HFFc6 (cell line): ENCODE results near the gene ADGRD2. TPM values are rescaled to one million over a fixed set of nuclear protein-coding genes. Genes with fewer than 3 reads are reported as not detected.

Experiments used
- DNase-seq: peaks from one replicate; pipeline ENCODE4 v3.0.0-alpha.2; 2018
- H3K27ac Mint-ChIP-seq: 2 replicates; pipeline ENCODE4 v1.8.0; 2020; ENCODE audit warnings: mild to moderate bottlenecking, mixed read lengths
- H3K27me3 Mint-ChIP-seq: 2 replicates; pipeline ENCODE4 v1.8.0; 2021; ENCODE audit warnings: mild to moderate bottlenecking, moderate library complexity, mixed read lengths; ENCODE audit not compliant: insufficient read depth
- H3K36me3 Mint-ChIP-seq: 2 replicates; pipeline ENCODE4 v1.8.0; 2021; ENCODE audit warnings: low read depth, mixed read lengths
- H3K4me1 Mint-ChIP-seq: 2 replicates; pipeline ENCODE4 v1.8.0; 2020; ENCODE audit warnings: low read depth, mixed read lengths
- H3K4me3 Mint-ChIP-seq: 2 replicates; pipeline ENCODE4 v1.8.0; 2020; ENCODE audit warnings: mild to moderate bottlenecking, moderate library complexity, mixed read lengths
- H3K9me3 Mint-ChIP-seq: 2 replicates; pipeline ENCODE4 v1.8.0; 2020; ENCODE audit warnings: mild to moderate bottlenecking, mixed read lengths
- CTCF ChIP-seq: fragments of 200-600 bp; sonication (generic); IDR thresholded peaks from 2 replicates; pipeline ENCODE4 v1.5.0; 2021; ENCODE audit warnings: antibody characterized with exemption, mild to moderate bottlenecking
- total RNA-seq, 6 experiments: library from RNA; stranded (reverse); fragmentation: NEBNext Ultra II Directional; extraction: Animal tissue kit (Norgen Biotek cat#: 25700); gene quantifications; 2 replicates in 1 of 6; 3 replicates in 5 of 6; pipeline ENCODE4 v1.2.3, GENCODE V29; 2021

ADGRD2 gene
- total RNA-seq, 6 experiments from 2014 or later, result not detected

DNA sequence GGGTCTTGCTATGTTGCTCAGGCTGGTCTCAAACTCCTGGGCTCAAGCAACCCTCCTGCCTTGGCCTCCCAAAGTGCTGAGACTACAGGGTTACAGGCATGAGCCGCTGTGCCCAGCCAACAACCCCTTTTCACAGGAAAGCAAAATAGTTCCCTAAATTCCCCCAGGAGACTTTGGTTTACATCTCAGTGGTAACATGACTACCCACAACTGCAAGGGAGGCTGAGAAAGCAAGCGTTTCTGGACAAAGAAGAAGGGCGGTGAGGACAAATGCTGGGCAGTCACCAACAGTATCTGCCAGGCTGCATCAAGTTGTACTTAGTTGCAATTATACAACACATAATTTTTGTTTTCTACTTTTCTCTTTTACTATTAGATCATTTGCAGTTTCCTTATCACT lies 7.4 kb upstream of the ADGRD2 start:
- Mint-ChIP-seq H3K27me3 (peaks cover 30% of the 10 kb centered on the region), H3K9me3 (peaks cover 7% of the 10 kb centered on the region), H3K4me3 (no peak overlapping the region), H3K36me3 (no peaks in the 10 kb centered on the region; the same call in 1 of the 2 replicates), H3K27ac (no peak overlapping the region), H3K4me1 (no peaks in the 10 kb centered on the region)
- no peak for TF ChIP-seq CTCF
- no peak for DNase-seq

DNA sequence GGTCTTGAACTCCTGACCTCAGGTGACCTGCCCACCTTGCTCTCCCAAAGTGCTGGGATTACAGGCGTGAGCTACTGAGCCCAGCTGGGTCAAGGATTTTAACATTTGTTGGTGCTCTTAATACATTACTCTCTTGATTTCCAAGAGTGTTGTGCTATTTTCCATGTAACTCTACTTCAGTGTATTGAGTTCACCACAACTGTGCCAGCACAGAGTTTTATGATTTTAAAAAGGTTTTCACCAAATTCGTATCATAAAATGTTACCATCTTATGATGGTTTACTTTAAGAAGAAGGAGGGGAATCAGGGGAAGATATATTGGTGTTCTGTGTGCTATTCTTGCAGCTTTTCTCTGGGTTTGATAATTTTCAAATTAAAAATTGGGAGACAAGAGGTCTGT lies 6.6 kb upstream of the ADGRD2 start:
- H3K27ac Mint-ChIP-seq, result no peak overlapping the region
- DNase-seq, result no peak
- no peak for TF ChIP-seq CTCF
- H3K27me3 Mint-ChIP-seq, result peaks cover 30% of the 10 kb centered on the region
- H3K9me3 Mint-ChIP-seq, result peaks cover 7% of the 10 kb centered on the region
- H3K36me3 Mint-ChIP-seq, result no peaks in the 10 kb centered on the region; the same call in 1 of the 2 replicates
- H3K4me1 Mint-ChIP-seq, result no peaks in the 10 kb centered on the region
- no peak overlapping the region for H3K4me3 Mint-ChIP-seq

- TF ChIP-seq CTCF, result no peak
- Mint-ChIP-seq H3K27ac (no peak overlapping the region), H3K27me3 (peaks cover 30% of the 10 kb centered on the region), H3K9me3 (peaks cover 7% of the 10 kb centered on the region), H3K4me1 (no peaks in the 10 kb centered on the region), H3K4me3 (no peak overlapping the region), H3K36me3 (no peaks in the 10 kb centered on the region; the same call in 1 of the 2 replicates)
- DNase-seq, result no peak
These were observed 6.1 kb upstream of the ADGRD2 start for GRCh38 chr9:124444166-124444565.

- no peak overlapping the region for H3K27ac Mint-ChIP-seq
- H3K4me3 Mint-ChIP-seq, result no peak overlapping the region
- no peaks in the 10 kb centered on the region for H3K4me1 Mint-ChIP-seq
- no peak for DNase-seq
- H3K27me3 Mint-ChIP-seq, result peaks cover 17% of the 10 kb centered on the region
- H3K9me3 Mint-ChIP-seq, result peaks cover 2% of the 10 kb centered on the region; the same call in 1 of the 2 replicates
- no peaks in the 10 kb centered on the region for H3K36me3 Mint-ChIP-seq
- no peak for TF ChIP-seq CTCF
These were observed 3.0 kb upstream of the ADGRD2 start for GRCh38 chr9:124447297-124447661.

DNA sequence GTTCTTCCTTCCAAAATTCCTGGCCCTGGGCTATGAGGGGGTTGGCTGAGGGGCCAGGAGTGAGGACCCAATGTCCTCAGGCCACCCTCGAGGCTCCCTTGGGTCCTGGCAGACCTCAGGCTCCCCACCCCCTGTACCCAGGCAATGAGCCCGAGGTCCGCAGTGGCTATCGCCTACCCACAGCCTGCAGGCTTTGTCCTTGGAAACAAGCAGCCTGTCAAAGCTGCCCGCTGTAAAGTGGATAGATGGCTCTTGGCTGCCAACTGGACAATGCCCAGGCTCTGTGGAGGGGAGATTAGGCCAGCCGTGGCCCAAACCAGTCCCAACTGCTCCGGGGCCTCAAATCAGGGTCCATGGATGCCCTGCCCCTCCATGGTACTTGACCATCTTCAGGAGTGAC lies 2.2 kb upstream of the ADGRD2 start:
- DNase-seq, result no peak
- no peaks in the 10 kb centered on the region for H3K36me3 Mint-ChIP-seq
- no peak overlapping the region for H3K27ac Mint-ChIP-seq
- TF ChIP-seq CTCF, result no peak
- no peaks in the 10 kb centered on the region for H3K9me3 Mint-ChIP-seq
- H3K4me1 Mint-ChIP-seq, result no peaks in the 10 kb centered on the region
- H3K27me3 Mint-ChIP-seq, result peaks cover 17% of the 10 kb centered on the region
- no peak overlapping the region for H3K4me3 Mint-ChIP-seq
